ENCODE results near the gene FNBP1L. TPM values are rescaled to one million over a fixed set of nuclear protein-coding genes. Genes with fewer than 3 reads are reported as not detected.

The FNBP1L gene
- polyA plus RNA-seq (13.0 to 22.9 TPM (median 16.6 TPM) in 3 replicates), polyA minus RNA-seq (5.3 to 24.7 TPM (median 12.7 TPM) in 3 replicates)
- 52.4 TPM for polyA plus RNA-seq (2011; ENCODE audit: low read depth)
- 9.8 and 18.2 TPM in 2 replicates for polyA plus RNA-seq (2011; cell fraction: cytosol; rRNA removed)
- polyA plus RNA-seq (2011; cell fraction: nucleus; rRNA removed): 18.6 and 29.5 TPM in 2 replicates
- polyA plus RNA-seq (2012; ENCODE audit: low replicate concordance): 10.9 and 12.7 TPM in 2 replicates
- 8.2 TPM for polyA minus RNA-seq (2011; cell fraction: cytosol; rRNA and poly(A)+ RNA removed)
- 12.7 and 23.3 TPM in 2 replicates for polyA minus RNA-seq (2011; cell fraction: nucleus; rRNA and poly(A)+ RNA removed)

DNA sequence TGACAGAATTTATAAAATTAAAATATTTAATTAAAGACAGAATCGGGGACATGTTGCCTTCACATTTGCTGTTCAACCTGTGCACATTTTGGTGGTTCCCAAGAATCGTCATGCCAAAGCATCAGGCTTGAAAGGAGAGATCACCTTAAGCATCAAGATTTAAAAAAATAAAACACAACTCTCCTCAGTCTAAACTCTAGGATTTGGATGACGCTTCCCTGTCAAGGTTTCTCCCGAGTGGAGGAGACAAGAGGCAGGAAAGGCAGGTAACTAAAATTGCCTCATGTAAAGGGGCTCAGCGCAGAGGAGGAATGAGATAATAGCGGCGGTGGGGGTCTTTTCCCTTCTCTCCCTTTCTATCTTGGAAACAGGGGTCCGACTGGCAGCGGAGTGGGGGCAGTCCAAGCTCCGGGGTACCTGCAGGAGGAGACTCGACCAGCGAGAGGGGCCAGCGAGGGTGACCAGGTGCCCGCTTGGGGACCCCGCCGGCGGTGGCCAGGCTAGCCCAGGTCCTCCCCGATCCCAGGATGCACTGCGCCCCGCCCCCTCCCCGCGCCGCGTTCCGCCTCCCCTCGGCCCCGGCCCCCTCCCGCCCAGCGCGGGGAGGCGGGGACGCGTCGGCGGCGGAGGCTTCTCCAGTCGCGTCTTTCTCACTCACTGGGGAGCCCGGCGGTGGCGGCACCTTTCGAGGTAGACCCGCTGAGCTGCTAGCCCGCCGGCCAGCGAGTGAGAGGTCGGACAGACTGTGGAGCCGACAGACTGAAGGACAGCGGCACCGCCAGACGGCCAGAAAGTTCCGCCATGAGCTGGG is at the start of gene FNBP1L:
TSS of gene FNBP1L (plus strand) at position 638 of the 811 bp plus-strand sequence. CDS start at position 802, 164 bp downstream.
- dilution Hi-C loops (cut with MboI; ENCODE audit: extremely low pct_ligation_motif_present, low sequenced_read_pairs): no loop called here

GRCh38 chr1:93399781-93400180 is 48.1 kb upstream of the FNBP1L start:
- Histone ChIP-seq H3K27ac (ENCODE audit: control insufficient read depth, insufficient read depth, low read length) (no peak overlapping the region), H3K9ac (ENCODE audit: control insufficient read depth, extremely low read depth, insufficient read depth, low read length) (no peak overlapping the region), H2AFZ (ENCODE audit: control insufficient read depth, low read length) (no peak overlapping the region), H3K9me1 (ENCODE audit: control insufficient read depth, extremely low read depth, insufficient read depth, low read length) (no peaks in the 10 kb centered on the region), H3K36me3 (ENCODE audit: control insufficient read depth in 2 of 2, extremely low read depth in 1 of 2, insufficient read depth in 2 of 2, low read length in 2 of 2) (no peaks in the 10 kb centered on the region), H4K20me1 (ENCODE audit: control insufficient read depth, extremely low read depth, insufficient read depth, low read length) (no peaks in the 10 kb centered on the region), H3K4me1 (ENCODE audit: control insufficient read depth, extremely low read depth, insufficient read depth, low read length) (peaks cover 2% of the 10 kb centered on the region), H3K4me2 (ENCODE audit: control insufficient read depth, extremely low read depth, insufficient read depth, low read depth, low read length) (no peak overlapping the region), H3K27me3 (ENCODE audit: control insufficient read depth, extremely low read depth, insufficient read depth, low read length) (no peaks in the 10 kb centered on the region), H3K79me2 (ENCODE audit: control insufficient read depth, insufficient read depth, low read length) (no peaks in the 10 kb centered on the region), H3K9me3 (ENCODE audit: control insufficient read depth, low read depth, low read length) (no peaks in the 10 kb centered on the region), H3K4me3 (ENCODE audit: control insufficient read depth in 2 of 3, extremely low read depth in 1 of 3, insufficient read depth in 2 of 3, low read depth in 1 of 3, low read length in 3 of 3) (no peak overlapping the region)
- TF ChIP-seq CTCF (optimal IDR thresholded peaks at IDR 0.05 in 1 of 3, IDR thresholded peaks at IDR 0.05 in 1 of 3, conservative IDR thresholded peaks at IDR 0.05 in 1 of 3; ENCODE audit: extremely low read depth in 1 of 3, insufficient read depth in 2 of 3, low read length in 3 of 3) (no peak), EZH2 (IDR thresholded peaks at IDR 0.05; ENCODE audit: low read length) (no peak)
- dilution Hi-C loops (cut with MboI; ENCODE audit: extremely low pct_ligation_motif_present, low sequenced_read_pairs): no loop called here
- FAIRE-seq (no peak), DNase-seq (ENCODE audit: low read depth, low spot score) (no peak)

More for the DNA sequence above, at the start of gene FNBP1L:
- peak within 1 kb of the TSS; percentile 88 for H2AFZ ChIP-seq (ENCODE audit: control insufficient read depth, low read length)
- peaks cover 9% of the 10 kb centered on the region for H3K4me1 ChIP-seq (ENCODE audit: control insufficient read depth, extremely low read depth, insufficient read depth, low read length)
- H3K79me2 ChIP-seq (ENCODE audit: control insufficient read depth, insufficient read depth, low read length): peaks cover 25% of the 10 kb centered on the region
- H3K4me2 ChIP-seq (ENCODE audit: control insufficient read depth, extremely low read depth, insufficient read depth, low read depth, low read length): peak within 1 kb of the TSS; percentile 98
- no peak for TF ChIP-seq CTCF (optimal IDR thresholded peaks at IDR 0.05 in 1 of 3, IDR thresholded peaks at IDR 0.05 in 1 of 3, conservative IDR thresholded peaks at IDR 0.05 in 1 of 3; ENCODE audit: extremely low read depth in 1 of 3, insufficient read depth in 2 of 3, low read length in 3 of 3)
- no peak for TF ChIP-seq EZH2 (IDR thresholded peaks at IDR 0.05; ENCODE audit: low read length)
- H3K9me1 ChIP-seq (ENCODE audit: control insufficient read depth, extremely low read depth, insufficient read depth, low read length): no peaks in the 10 kb centered on the region
- peak within 1 kb of the TSS; percentile 71 for H3K27ac ChIP-seq (ENCODE audit: control insufficient read depth, insufficient read depth, low read length)
- H3K27me3 ChIP-seq (ENCODE audit: control insufficient read depth, extremely low read depth, insufficient read depth, low read length): no peaks in the 10 kb centered on the region
- peak within 1 kb of the TSS; percentile 77 for H3K9ac ChIP-seq (ENCODE audit: control insufficient read depth, extremely low read depth, insufficient read depth, low read length)
- DNase-seq (ENCODE audit: low read depth, low spot score) (no peak), FAIRE-seq (no peak)
- H4K20me1 ChIP-seq (ENCODE audit: control insufficient read depth, extremely low read depth, insufficient read depth, low read length): no peaks in the 10 kb centered on the region
- peak within 1 kb of the TSS; percentile 69 to 95 (median 95) for H3K4me3 ChIP-seq (ENCODE audit: control insufficient read depth in 2 of 3, extremely low read depth in 1 of 3, insufficient read depth in 2 of 3, low read depth in 1 of 3, low read length in 3 of 3)
- H3K9me3 ChIP-seq (ENCODE audit: control insufficient read depth, low read depth, low read length): no peaks in the 10 kb centered on the region
- H3K36me3 ChIP-seq (ENCODE audit: control insufficient read depth in 2 of 2, extremely low read depth in 1 of 2, insufficient read depth in 2 of 2, low read length in 2 of 2): no peaks in the 10 kb centered on the region
